MM.1S (cell line): Measurements from ENCODE around the gene PCNX3.
"Not testable (repeated sequence)": the region's sequence is repeated elsewhere in the genome, so short reads cannot be mapped to it uniquely, and the experiment has no call there.

Experiments
- DNase-seq: peaks from one replicate; pipeline ENCODE4 v3.0.0-alpha.2; 2015
- H2AFZ ChIP-seq: fragments of 300-600 bp; sonication (generic); 2 replicates; pipeline ENCODE4 v1.6.0; 2016; ENCODE audit warnings: antibody characterized with exemption, low read length
- H3F3A ChIP-seq: fragments of 300-600 bp; sonication (generic); 2 replicates; pipeline ENCODE4 v1.6.1; 2016; ENCODE audit warnings: mild to moderate bottlenecking, antibody characterized with exemption, low read length, moderate library complexity, mixed read lengths; ENCODE audit not compliant: insufficient read depth
- H3K27ac ChIP-seq: fragments of 300-600 bp; sonication (generic); 2 replicates; pipeline ENCODE4 v1.5.1; 2016; ENCODE audit warnings: mild to moderate bottlenecking, low read length
- H3K27me3 ChIP-seq: fragments of 300-600 bp; sonication (generic); replicated peaks from 2 replicates; pipeline ENCODE4 v1.6.0; 2016; ENCODE audit warnings: low read length; ENCODE audit not compliant: insufficient read depth
- H3K36me3 ChIP-seq: fragments of 300-600 bp; sonication (generic); replicated peaks from 2 replicates; pipeline ENCODE4 v1.6.1; 2016; ENCODE audit warnings: mild to moderate bottlenecking, low read length, mixed read lengths; ENCODE audit not compliant: insufficient read depth
- H3K4me1 ChIP-seq: fragments of 300-600 bp; sonication (generic); 2 replicates; pipeline ENCODE4 v1.6.1; 2016; ENCODE audit warnings: low read length, mixed read lengths
- H3K4me2 ChIP-seq: fragments of 300-600 bp; sonication (generic); 2 replicates; pipeline ENCODE4 v1.6.0; 2016; ENCODE audit warnings: low read depth, low read length
- H3K4me3 ChIP-seq: fragments of 300-600 bp; sonication (generic); 2 replicates; pipeline ENCODE4 v1.5.1; 2016; ENCODE audit warnings: low read length, mixed read lengths
- H3K79me2 ChIP-seq: fragments of 300-600 bp; sonication (generic); 2 replicates; pipeline ENCODE4 v1.6.1; 2016; ENCODE audit warnings: mixed run types, low read length, mixed read lengths
- H3K9ac ChIP-seq: fragments of 300-600 bp; sonication (generic); 2 replicates; pipeline ENCODE4 v1.6.1; 2016; ENCODE audit warnings: low read length, mixed read lengths
- H3K9me2 ChIP-seq: fragments of 300-600 bp; sonication (generic); replicated peaks from 2 replicates; pipeline ENCODE4 v1.6.1; 2016; ENCODE audit warnings: mild to moderate bottlenecking, low read length, mixed read lengths; ENCODE audit not compliant: insufficient read depth
- H3K9me3 ChIP-seq: fragments of 300-600 bp; sonication (generic); replicated peaks from 2 replicates; pipeline ENCODE4 v1.6.1; 2016; ENCODE audit warnings: mild to moderate bottlenecking, low read length, mixed read lengths; ENCODE audit not compliant: insufficient read depth
- H4K20me1 ChIP-seq: fragments of 300-600 bp; sonication (generic); 2 replicates; pipeline ENCODE4 v1.6.1; 2016; ENCODE audit warnings: mild to moderate bottlenecking, low read length, moderate library complexity, mixed read lengths; ENCODE audit not compliant: insufficient read depth
- EZH2 ChIP-seq: fragments of 300-600 bp; sonication (generic); optimal IDR thresholded peaks from 2 replicates; pipeline ENCODE3; 2017; ENCODE audit warnings: low read depth, mild to moderate bottlenecking, antibody characterized with exemption, low read length, mixed read lengths
- EZH2phosphoT487 ChIP-seq: fragments of 300-600 bp; sonication (generic); IDR thresholded peaks from 2 replicates; pipeline ENCODE4 v1.6.1; 2018; ENCODE audit warnings: antibody characterized with exemption, low read length
- TF ChIP-seq, protein P1 (sequence below): fragments of 300-600 bp; sonication (generic); IDR thresholded peaks from 2 replicates; pipeline ENCODE4 v1.5.1; 2016; ENCODE audit warnings: antibody characterized with exemption, low read length, mixed read lengths

Gene PCNX3

DNA sequence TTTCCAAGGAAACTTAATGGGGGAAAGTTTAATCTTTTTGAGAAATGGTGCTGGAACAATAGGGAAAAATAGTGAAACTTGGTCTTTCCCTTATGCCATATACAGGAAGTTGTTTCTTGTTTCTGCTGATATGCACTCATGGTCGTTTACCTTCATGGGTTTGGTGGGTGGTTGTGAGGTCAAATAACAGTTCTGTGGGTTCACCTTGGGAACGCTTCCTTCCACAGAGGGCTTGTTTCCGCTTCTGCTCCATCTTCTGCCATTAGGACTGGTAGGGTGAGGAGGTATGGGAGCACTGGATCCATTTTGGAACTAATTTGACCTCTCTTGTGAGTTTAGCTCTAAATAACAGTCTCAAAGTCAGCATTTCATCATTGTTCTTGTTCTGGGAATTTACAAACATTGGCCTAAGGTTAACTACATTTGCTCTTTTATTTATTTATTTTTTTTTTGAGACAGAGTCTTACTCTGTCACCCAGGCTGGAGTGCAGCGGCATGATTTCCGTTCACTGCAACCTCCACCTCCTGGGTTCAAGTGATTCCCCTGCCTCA is 64.7 kb downstream of the PCNX3 start:
- DNase-seq, result no peak
- Histone ChIP-seq H3K36me3 (no peaks in the 10 kb centered on the region), H3K9ac (no peak overlapping the region), H3K4me1 (no peaks in the 10 kb centered on the region), H4K20me1 (no peaks in the 10 kb centered on the region), H3K79me2 (no peaks in the 10 kb centered on the region), H3K4me2 (no peak overlapping the region), H3K27ac (no peak overlapping the region), H2AFZ (no peak overlapping the region), H3K4me3 (no peak overlapping the region), H3K9me3 (no peaks in the 10 kb centered on the region), H3K27me3 (no peaks in the 10 kb centered on the region), H3F3A (no peaks in the 10 kb centered on the region), H3K9me2 (no peaks in the 10 kb centered on the region)
- TF ChIP-seq EZH2 (no peak), EZH2phosphoT487 (no peak)
- TF ChIP-seq, protein P1, sequence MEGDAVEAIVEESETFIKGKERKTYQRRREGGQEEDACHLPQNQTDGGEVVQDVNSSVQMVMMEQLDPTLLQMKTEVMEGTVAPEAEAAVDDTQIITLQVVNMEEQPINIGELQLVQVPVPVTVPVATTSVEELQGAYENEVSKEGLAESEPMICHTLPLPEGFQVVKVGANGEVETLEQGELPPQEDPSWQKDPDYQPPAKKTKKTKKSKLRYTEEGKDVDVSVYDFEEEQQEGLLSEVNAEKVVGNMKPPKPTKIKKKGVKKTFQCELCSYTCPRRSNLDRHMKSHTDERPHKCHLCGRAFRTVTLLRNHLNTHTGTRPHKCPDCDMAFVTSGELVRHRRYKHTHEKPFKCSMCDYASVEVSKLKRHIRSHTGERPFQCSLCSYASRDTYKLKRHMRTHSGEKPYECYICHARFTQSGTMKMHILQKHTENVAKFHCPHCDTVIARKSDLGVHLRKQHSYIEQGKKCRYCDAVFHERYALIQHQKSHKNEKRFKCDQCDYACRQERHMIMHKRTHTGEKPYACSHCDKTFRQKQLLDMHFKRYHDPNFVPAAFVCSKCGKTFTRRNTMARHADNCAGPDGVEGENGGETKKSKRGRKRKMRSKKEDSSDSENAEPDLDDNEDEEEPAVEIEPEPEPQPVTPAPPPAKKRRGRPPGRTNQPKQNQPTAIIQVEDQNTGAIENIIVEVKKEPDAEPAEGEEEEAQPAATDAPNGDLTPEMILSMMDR, result no peak

DNA sequence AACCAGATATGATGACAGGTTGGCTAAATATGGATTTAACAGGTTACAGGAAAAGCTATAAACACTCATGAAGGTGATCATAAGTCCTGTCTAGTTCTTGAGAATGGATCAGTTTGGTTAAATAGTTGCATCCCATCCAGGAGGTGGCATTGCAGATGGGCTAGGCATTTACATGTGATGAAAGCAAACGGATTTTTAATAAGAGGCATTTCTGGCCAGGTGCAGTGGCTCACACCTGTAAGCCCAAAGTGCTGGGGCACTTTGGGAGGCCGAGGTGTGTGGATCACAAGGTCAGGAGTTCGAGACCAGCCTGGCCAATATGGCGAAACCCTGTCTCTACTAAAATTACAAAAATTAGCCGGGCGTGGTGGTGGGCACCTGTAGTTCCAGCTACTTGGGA is 67.9 kb downstream of the PCNX3 start:
- not testable (repeated sequence) for H3K9ac ChIP-seq, H3K4me3 ChIP-seq, H3K79me2 ChIP-seq, DNase-seq, H3K4me1 ChIP-seq, H3K27ac ChIP-seq, H3K27me3 ChIP-seq, H3F3A ChIP-seq, H3K36me3 ChIP-seq, H3K4me2 ChIP-seq, H4K20me1 ChIP-seq, H3K9me2 ChIP-seq, H3K9me3 ChIP-seq, H2AFZ ChIP-seq

DNA sequence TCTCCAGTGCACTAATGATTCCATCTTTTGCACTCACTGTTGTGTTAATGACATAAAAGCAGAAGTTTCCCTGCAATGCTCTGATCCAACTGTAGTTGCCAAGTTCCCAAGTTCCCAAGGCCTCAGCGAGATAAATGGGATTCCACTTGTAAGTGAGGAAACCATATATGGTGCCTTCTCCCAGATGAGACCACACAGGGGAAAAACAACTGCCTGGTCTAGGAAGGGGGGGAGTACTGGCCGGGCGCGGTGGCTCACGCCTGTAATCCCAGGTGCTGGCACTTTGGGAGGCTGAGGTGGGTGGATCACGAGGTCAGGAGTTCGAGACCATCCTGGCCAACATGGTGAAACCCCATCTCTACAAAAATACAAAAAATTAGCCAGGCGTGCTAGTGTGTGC is 70.4 kb downstream of the PCNX3 start:
- Histone ChIP-seq H3K36me3 (no peaks in the 10 kb centered on the region), H3K9ac (no peak overlapping the region), H3K9me3 (no peaks in the 10 kb centered on the region), H4K20me1 (no peaks in the 10 kb centered on the region), H3K27ac (no peak overlapping the region), H3F3A (no peaks in the 10 kb centered on the region), H3K79me2 (no peaks in the 10 kb centered on the region), H3K4me1 (no peaks in the 10 kb centered on the region), H3K4me3 (no peak overlapping the region), H3K27me3 (no peaks in the 10 kb centered on the region), H3K4me2 (no peak overlapping the region), H2AFZ (no peak overlapping the region), H3K9me2 (no peaks in the 10 kb centered on the region)
- TF ChIP-seq, protein P1, result no peak
- TF ChIP-seq EZH2 (no peak), EZH2phosphoT487 (no peak)
- DNase-seq, result no peak
